AG08395 (cell line): ENCODE results near the gene USP6.
"Not testable (repeated sequence)": the region's sequence is repeated elsewhere in the genome, so short reads cannot be mapped to it uniquely, and the experiment has no call there.

Source experiments
- DNase-seq: peaks from one replicate; pipeline ENCODE4 v3.0.0; 2012; ENCODE audit warnings: mixed read lengths, low spot score

USP6 gene

GRCh38 chr17:5115673-5116651 is at the start of gene USP6:
USP6 (plus strand) TSS chr17:5116032; CDS start chr17:5130368, 14,336 bp downstream.
- no peak for DNase-seq

GRCh38 chr17:5068236-5068635 is 47.6 kb upstream of the USP6 start:
- no peak for DNase-seq

GRCh38 chr17:5069724-5070123 is 46.1 kb upstream of the USP6 start:
- no peak for DNase-seq

- not testable (repeated sequence) for DNase-seq
Observed at GRCh38 chr17:5075472-5075871, 40.4 kb upstream of the USP6 start.

- DNase-seq: not testable (repeated sequence)
Observed at GRCh38 chr17:5077275-5077674, 38.6 kb upstream of the USP6 start.

GRCh38 chr17:5077781-5078105 is 38.1 kb upstream of the USP6 start:
- DNase-seq: no peak

GRCh38 chr17:5078106-5079028 is 37.5 kb upstream of the USP6 start, which contains the start of gene ZFP3:
ZFP3 (plus strand) TSS chr17:5078467; CDS start chr17:5091505, 13,038 bp downstream.
- DNase-seq: peak; percentile 89

GRCh38 chr17:5080591-5080990 is 35.2 kb upstream of the USP6 start:
- DNase-seq: no peak

GRCh38 chr17:5092218-5093010 is 23.4 kb upstream of the USP6 start:
- DNase-seq: no peak

GRCh38 chr17:5096731-5097100 is 19.1 kb upstream of the USP6 start:
- no peak for DNase-seq

GRCh38 chr17:5097101-5097834 is 18.6 kb upstream of the USP6 start:
- no peak for DNase-seq

- no peak for DNase-seq
Observed at GRCh38 chr17:5099271-5099670, 16.6 kb upstream of the USP6 start.

GRCh38 chr17:5100832-5101231 is 15.0 kb upstream of the USP6 start:
- DNase-seq: no peak

GRCh38 chr17:5110816-5111215 is 5.0 kb upstream of the USP6 start:
- no peak for DNase-seq

- peak; percentile 98 for DNase-seq
Observed at GRCh38 chr17:5111402-5112204, 4.2 kb upstream of the USP6 start, which contains the start of gene ZNF232. ZNF232 (minus strand) TSS chr17:5111878; CDS start chr17:5111822, 56 bp downstream.

- no peak for DNase-seq
Observed at GRCh38 chr17:5118219-5118618, 2.4 kb downstream of the USP6 start.

GRCh38 chr17:5120036-5120435 is 4.2 kb downstream of the USP6 start:
- DNase-seq: no peak

- not testable (repeated sequence) for DNase-seq
Observed at GRCh38 chr17:5120436-5121185, 4.8 kb downstream of the USP6 start.

- DNase-seq: no peak
Observed at GRCh38 chr17:5121186-5121841, 5.5 kb downstream of the USP6 start.
